HG03442 (cell line): ENCODE results near the gene GCN1.

Source experiments
- ATAC-seq: cut with Tn5 transposase; IDR thresholded peaks from one replicate; pipeline ENCODE4 v1.9.1; 2021; ENCODE audit warnings: mild to moderate bottlenecking, moderate library complexity; ENCODE audit not compliant: unreplicated experiment

Gene GCN1

GRCh38 chr12:120077260-120077659 lies 117.3 kb downstream of the GCN1 start:
- no peak for ATAC-seq
